Left ventricle myocardium inferior (tissue), 1 donor: Measurements from ENCODE around the gene CNDP1. TPM values are rescaled to one million over a fixed set of nuclear protein-coding genes. Genes with fewer than 3 reads are reported as not detected.
"Not testable (repeated sequence)": the region's sequence is repeated elsewhere in the genome, so short reads cannot be mapped to it uniquely, and the experiment has no call there.

Source experiments
- DNase-seq: peaks from one replicate; pipeline ENCODE4 v3.0.0-alpha.2; 2020
- H3K27ac ChIP-seq: fragments of 200-600 bp; replicated peaks from 2 replicates; pipeline ENCODE4 v1.8.0; 2021
- H3K27me3 ChIP-seq: fragments of 200-600 bp; 2 replicates; pipeline ENCODE4 v1.8.0; 2021; ENCODE audit warnings: low read depth
- H3K36me3 ChIP-seq: fragments of 200-600 bp; 2 replicates; pipeline ENCODE4 v1.8.0; 2021
- H3K4me1 ChIP-seq: fragments of 200-600 bp; 2 replicates; pipeline ENCODE4 v1.8.0; 2021
- H3K4me3 ChIP-seq: fragments of 200-600 bp; 2 replicates; pipeline ENCODE4 v1.8.0; 2021; ENCODE audit warnings: mild to moderate bottlenecking, moderate library complexity
- H3K9me3 ChIP-seq: fragments of 200-600 bp; replicated peaks from 2 replicates; pipeline ENCODE4 v1.8.0; 2021
- intact Hi-C: fragments of 100-400 bp; cut with micrococcal nuclease; formaldehyde crosslinking; loops from one replicate; pipeline ENCODE4 v1.11.0; 2022
- total RNA-seq: library from RNA; stranded (reverse); fragmentation: NEBNext Ultra II Directional; extraction: Animal tissue kit (Norgen Biotek cat#: 25700); gene quantifications from one replicate; pipeline ENCODE4 v1.2.1, GENCODE V29; 2021
- TF ChIP-seq, protein P1 (sequence below): fragments of 200-600 bp; IDR thresholded peaks from 2 replicates; pipeline ENCODE4 v1.8.0; 2021; ENCODE audit warnings: antibody characterized with exemption, mild to moderate bottlenecking, borderline replicate concordance
- donor health status: DM: no; HTN: yes; CAD: no; lungs with severe emphysema.

Gene CNDP1
- total RNA-seq, 1 donor from 2014 or later, result not detected

DNA sequence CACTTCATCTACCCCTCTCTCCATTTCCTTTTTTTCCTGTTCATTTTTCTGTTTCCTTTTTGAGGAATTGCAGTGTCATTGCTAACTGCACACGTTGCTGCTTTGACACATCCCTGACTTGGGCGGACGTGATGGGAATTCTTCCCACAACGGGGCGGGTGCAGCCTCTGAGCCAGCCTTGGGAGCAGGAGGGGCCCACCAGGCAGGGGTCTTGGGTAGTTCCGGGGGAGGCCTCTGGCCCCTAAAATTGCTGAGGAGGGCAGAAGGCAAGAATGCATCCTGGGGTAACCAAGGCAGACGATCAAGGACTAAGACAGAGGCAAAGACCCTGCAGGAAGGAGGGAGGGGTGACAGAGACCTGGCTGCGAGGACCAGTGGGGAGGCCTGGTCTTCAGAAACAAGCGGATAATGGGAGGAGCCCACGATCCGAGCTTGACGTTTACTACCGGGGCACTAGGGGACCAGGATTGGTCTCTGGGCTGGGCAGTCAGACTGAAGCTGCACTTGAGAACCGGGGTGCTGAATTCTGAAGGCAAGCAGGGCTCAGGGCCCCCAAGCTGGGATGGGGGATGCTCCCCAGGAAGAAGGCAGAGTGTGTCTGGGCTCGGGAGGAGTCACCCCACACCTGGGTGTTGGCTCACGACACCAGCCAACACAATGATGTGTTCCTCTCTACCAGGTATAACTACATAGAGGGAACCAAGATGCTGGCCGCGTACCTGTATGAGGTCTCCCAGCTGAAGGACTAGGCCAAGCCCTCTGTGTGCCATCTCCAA, 14.8 kb upstream of the CNDP1 start:
- Histone ChIP-seq H3K4me1 (peaks cover 13% of the 10 kb centered on the region), H3K4me3 (no peak overlapping the region), H3K36me3 (peaks cover 75% of the 10 kb centered on the region), H3K9me3 (no peaks in the 10 kb centered on the region), H3K27me3 (no peaks in the 10 kb centered on the region), H3K27ac (no peak overlapping the region)
- intact Hi-C loops, result no loop called here
- DNase-seq, result no peak
- TF ChIP-seq, protein P1, sequence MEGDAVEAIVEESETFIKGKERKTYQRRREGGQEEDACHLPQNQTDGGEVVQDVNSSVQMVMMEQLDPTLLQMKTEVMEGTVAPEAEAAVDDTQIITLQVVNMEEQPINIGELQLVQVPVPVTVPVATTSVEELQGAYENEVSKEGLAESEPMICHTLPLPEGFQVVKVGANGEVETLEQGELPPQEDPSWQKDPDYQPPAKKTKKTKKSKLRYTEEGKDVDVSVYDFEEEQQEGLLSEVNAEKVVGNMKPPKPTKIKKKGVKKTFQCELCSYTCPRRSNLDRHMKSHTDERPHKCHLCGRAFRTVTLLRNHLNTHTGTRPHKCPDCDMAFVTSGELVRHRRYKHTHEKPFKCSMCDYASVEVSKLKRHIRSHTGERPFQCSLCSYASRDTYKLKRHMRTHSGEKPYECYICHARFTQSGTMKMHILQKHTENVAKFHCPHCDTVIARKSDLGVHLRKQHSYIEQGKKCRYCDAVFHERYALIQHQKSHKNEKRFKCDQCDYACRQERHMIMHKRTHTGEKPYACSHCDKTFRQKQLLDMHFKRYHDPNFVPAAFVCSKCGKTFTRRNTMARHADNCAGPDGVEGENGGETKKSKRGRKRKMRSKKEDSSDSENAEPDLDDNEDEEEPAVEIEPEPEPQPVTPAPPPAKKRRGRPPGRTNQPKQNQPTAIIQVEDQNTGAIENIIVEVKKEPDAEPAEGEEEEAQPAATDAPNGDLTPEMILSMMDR, result no peak

DNA sequence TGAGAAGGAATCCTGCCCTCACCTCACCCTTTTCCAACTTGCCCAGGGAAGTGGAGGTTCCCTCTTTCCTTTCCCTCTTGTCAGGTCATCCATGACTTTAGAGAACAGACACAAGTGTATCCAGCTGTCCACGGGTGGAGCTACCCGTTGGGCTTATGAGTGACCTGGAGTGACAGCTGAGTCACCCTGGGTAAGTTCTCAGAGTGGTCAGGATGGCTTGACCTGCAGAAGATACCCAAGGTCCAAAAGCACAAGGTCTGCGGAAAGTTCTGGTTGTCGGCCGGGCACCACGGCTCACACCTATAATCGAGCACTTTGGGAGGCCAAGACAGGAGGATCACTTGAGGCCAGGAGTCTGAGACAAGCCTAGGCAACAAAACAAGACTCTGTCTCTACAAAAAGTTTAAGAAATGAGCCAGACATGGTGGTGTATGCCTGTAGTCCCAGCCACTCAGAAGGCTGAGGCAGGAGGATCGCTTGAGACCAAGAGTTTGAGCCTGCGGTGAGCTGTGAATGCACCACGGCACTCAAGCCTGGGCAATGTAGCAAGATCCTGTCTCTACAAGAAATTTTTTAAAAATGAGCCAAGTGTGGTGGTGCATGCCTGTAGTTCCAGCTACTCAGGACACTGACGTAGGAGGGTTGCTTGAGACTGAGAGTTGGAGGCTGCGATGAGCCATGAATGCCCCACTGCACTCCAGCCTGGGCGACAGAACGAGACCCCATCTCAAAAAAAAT, 14.0 kb upstream of the CNDP1 start:
- H3K27me3 ChIP-seq, result no peaks in the 10 kb centered on the region
- peaks cover 14% of the 10 kb centered on the region for H3K4me1 ChIP-seq
- intact Hi-C loops, result no loop called here
- no peak overlapping the region for H3K27ac ChIP-seq
- H3K36me3 ChIP-seq, result peaks cover 68% of the 10 kb centered on the region
- TF ChIP-seq, protein P1, result no peak
- DNase-seq, result no peak
- no peak overlapping the region for H3K4me3 ChIP-seq
- H3K9me3 ChIP-seq, result no peaks in the 10 kb centered on the region

DNA sequence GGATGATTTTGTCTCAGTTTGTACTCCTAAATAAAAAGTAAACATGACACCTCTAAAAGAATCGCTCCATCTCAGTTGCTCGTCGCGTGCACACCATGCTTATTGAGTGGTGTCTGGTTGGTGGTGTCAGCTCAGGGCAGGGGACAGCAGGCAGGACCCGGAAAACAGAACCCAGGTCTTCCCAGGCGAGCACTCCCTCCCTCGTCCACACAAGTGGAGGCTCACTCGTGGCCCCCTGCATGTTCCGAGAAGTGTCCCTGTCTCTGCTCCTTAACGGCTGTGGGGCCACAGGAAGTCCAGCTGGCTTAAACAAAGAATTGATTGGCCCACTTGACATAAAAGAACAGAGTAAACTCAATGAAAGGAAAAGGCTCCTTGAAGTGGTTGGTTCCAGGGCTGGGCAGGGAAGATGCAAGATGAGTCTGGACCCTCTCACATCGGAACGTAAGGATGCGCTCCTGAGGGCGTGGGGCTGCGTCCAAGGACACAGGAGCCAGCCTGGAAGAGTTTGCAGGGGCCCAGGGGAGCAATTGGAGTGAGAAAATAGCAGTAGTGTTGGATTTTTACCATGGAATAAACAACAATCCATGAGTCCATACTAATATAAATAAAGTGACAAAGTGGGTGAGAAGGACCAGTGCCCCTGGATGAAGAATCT, 13.1 kb upstream of the CNDP1 start:
- peaks cover 14% of the 10 kb centered on the region for H3K4me1 ChIP-seq
- H3K9me3 ChIP-seq, result no peaks in the 10 kb centered on the region
- H3K27me3 ChIP-seq, result no peaks in the 10 kb centered on the region
- H3K27ac ChIP-seq, result no peak overlapping the region
- no peak overlapping the region for H3K4me3 ChIP-seq
- intact Hi-C loops, result no loop called here
- peaks cover 59% of the 10 kb centered on the region for H3K36me3 ChIP-seq
- TF ChIP-seq, protein P1, result no peak
- no peak for DNase-seq

DNA sequence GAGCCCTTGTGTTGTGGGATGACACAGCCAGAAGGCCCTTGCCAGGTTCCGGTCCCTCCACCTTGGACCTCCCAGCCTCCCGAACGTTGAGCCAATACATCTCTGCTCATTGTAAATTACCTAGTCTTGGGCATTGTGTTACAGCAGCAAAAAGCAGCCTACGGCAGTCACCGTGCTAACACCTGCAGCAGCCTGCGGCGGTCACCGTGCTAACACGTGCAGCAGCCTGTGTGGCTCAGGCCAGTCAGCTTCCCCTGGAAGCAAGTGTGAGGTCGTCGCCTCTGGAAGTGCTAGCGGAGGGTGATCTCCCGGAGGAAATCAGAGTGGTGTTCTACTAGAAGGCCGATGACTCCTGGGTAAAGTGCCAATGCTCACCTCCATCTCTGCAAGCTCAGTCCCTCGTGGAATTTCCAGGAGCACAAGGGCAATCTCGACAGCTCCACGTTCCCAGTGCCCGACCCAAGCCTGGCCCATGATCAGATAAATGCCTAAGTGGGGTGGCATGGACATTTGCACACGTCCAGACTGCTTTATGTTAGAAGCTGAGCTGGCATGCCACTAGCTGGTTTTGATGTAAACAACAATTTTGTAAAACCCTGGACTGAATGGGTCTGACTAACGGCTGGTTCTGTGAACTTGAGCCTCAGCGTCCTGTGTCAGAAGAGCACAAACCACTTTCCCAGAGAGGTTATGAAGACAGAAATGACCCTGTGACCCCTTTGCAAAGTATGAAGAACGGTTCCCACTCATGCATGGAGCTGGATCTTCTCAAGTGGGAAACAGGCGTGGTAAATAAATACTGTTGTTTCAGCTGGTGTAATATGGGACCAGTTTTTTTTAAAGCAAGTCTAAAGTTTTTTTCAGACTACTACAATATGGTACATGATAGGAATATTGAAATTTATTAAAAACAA, 11.4 kb upstream of the CNDP1 start:
- Histone ChIP-seq H3K9me3 (no peaks in the 10 kb centered on the region), H3K27me3 (no peaks in the 10 kb centered on the region), H3K4me3 (no peak overlapping the region), H3K4me1 (peaks cover 14% of the 10 kb centered on the region), H3K36me3 (peaks cover 42% of the 10 kb centered on the region), H3K27ac (peak overlapping the region; percentile 74)
- DNase-seq, result no peak
- TF ChIP-seq, protein P1, result no peak
- intact Hi-C loops, result no loop called here

DNA sequence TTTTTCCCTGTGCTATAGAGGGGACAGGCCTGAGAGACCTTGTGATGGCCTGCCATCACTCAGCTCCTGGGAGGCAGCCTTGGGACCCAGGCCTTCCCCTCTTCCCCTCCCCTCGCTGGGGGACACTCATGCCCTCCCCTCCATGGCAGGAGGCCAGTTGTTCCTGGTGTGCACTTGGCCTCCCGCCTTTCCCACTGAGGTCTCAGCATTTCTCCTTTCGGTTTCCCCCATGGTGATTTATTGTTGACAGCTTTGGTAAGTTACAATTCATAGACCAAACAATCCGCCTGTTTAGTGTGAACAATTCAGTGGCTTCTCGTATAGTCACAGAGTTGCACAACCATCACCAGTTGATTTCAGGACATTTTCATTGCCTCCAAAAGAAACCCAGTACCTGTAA, 10.2 kb upstream of the CNDP1 start:
- intact Hi-C loops, result no loop called here
- peak overlapping the region; percentile 74 for H3K27ac ChIP-seq
- no peaks in the 10 kb centered on the region for H3K9me3 ChIP-seq
- H3K36me3 ChIP-seq, result peaks cover 30% of the 10 kb centered on the region
- H3K4me1 ChIP-seq, result peaks cover 14% of the 10 kb centered on the region
- no peak overlapping the region for H3K4me3 ChIP-seq
- DNase-seq, result no peak
- H3K27me3 ChIP-seq, result no peaks in the 10 kb centered on the region
- TF ChIP-seq, protein P1, result no peak

DNA sequence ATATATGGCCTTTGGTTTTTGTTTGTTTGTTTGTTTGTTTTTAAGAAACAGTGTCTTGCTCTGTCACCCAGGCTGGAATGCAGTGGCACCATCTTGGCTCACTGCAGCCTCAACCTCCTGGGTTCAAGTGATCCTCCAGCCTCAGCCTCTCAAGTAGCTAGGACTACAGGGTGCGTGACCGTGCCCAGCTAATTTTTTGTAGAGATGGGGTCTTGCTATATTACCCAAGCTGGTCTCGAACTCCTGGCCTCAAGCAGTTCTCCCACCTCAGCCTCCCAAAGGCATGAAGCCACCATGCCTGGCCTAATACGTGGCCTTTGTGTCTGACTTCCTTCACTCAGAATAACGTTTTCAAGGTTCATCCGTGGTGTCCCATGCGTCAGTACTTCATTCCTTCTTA, 9.4 kb upstream of the CNDP1 start:
- H3K4me3 ChIP-seq, H3K9me3 ChIP-seq, DNase-seq, intact Hi-C loops, H3K27me3 ChIP-seq: not testable (repeated sequence)
- H3K27ac ChIP-seq, result peak overlapping the region; percentile 74
- peaks cover 21% of the 10 kb centered on the region for H3K36me3 ChIP-seq
- H3K4me1 ChIP-seq, result peaks cover 14% of the 10 kb centered on the region
